Measurements from ENCODE around the gene KDM7A.
"Not testable (repeated sequence)": the region's sequence is repeated elsewhere in the genome, so short reads cannot be mapped to it uniquely, and the experiment has no call there.

Gene KDM7A, protein sequence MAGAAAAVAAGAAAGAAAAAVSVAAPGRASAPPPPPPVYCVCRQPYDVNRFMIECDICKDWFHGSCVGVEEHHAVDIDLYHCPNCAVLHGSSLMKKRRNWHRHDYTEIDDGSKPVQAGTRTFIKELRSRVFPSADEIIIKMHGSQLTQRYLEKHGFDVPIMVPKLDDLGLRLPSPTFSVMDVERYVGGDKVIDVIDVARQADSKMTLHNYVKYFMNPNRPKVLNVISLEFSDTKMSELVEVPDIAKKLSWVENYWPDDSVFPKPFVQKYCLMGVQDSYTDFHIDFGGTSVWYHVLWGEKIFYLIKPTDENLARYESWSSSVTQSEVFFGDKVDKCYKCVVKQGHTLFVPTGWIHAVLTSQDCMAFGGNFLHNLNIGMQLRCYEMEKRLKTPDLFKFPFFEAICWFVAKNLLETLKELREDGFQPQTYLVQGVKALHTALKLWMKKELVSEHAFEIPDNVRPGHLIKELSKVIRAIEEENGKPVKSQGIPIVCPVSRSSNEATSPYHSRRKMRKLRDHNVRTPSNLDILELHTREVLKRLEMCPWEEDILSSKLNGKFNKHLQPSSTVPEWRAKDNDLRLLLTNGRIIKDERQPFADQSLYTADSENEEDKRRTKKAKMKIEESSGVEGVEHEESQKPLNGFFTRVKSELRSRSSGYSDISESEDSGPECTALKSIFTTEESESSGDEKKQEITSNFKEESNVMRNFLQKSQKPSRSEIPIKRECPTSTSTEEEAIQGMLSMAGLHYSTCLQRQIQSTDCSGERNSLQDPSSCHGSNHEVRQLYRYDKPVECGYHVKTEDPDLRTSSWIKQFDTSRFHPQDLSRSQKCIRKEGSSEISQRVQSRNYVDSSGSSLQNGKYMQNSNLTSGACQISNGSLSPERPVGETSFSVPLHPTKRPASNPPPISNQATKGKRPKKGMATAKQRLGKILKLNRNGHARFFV

DNA sequence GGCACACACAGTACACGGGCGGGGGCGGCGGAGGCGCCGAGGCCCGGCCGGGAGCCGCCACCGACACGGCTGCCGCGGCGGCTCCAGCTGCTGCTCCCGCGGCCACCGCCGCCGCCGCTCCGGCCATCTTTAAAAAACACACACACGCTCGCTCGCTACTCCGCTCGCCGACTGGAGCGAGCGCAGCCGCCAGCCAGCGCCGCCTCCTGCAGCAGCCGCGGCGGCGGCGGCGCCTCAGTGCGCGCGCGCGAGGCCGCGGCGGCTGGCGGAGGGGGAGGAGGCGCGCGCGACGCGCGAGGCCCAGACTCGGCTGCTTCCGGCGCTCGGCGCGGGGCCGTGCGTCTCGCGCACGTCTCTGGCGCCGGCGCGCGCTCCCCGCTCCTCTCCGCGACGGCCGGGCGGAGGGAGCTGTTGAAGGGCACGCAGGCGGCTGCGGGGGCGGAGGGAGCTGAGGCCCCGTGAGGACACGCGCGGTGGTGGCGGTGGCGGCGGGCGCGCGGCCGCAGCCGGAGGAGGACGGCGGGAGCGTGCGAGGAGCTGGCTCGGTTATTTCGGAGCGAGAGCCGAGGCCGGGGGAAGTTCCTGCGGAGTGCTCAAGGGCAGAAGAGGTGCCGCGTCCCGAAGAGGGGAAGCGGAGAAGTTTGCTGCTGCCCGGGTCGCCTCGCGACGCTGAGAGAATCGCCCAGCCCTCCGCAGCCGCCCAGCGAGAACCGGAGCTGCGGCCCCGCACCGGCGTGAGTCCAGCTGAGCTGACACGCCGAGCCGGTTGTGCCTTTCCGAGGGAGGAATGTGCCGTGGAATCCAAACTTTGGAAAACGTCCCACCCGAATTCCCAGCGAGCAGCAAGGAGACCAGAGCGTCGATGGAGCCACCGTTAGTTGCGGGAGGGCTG is at the start of gene KDM7A:
Gene KDM7A, minus strand, starts transcription at position 173 of the 892 bp plus-strand sequence. Its CDS starts 46 bp downstream, at position 127.
- DNase-seq, result peak; percentile 86

DNA sequence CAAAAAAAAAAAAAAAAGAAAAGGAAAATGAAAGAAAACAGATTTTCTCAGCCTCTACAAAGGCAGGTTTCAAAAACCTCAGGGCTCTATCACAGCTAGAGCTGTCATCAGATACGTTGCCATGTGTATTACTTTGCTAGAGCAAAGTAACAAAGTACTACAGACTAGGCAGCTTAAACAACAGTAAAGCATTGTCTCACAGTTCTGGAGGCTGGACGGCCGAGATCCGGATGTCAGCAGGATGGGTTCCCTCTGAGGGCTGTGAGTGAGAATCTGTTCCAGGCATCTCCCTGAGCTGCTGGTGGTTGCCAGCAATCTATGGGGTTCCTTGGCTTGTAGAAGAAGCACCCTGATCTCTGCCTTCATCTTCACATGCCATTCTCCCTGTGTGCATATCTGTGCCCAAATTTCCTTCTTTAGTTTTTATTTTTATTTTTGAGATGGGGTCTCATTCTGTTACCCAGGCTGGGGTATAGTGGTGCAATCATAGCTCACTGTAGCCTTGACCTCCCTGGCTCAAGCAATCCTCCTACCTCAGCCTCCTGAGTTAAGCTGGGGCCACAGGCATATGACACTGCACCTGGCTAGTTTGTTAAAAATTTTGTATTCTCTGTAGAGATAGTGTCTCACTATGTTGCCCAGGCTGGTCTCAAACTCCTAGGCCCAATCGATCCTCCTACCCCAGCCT is 48.9 kb upstream of the KDM7A start:
- no peak for DNase-seq

DNA sequence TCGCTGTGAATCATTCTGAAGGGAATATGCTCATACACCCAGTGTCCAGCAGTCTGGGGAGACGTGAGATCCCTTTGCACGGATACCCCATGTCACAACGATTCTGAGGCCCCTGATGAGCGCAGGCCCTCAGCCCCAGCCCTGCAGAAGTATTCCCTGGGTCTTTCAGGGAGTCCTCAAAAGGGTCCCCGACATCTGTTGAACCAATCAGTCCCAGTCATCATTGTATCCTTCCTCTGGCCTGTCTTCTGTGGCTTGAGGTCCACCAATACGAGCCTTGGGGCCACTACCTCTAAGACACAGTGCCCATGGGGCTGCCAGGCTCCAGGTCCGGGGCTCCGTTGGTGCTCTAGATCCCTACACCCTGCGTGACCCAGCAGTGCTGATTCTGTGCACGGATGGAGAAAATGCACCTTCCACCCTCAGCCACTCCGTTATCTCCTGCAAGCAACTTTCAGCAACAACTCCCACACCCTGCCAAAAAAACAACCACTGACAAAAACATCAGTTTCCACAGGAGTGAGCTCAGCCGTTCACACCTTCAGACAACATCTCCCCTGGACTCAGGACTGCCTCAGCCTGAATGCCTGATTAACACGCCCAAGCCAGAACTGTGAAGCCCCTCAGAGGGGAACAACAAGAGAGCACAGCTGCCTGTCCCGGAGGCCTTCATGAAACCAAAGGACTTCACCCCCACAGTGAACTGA is 46.9 kb upstream of the KDM7A start:
- no peak for DNase-seq

DNA sequence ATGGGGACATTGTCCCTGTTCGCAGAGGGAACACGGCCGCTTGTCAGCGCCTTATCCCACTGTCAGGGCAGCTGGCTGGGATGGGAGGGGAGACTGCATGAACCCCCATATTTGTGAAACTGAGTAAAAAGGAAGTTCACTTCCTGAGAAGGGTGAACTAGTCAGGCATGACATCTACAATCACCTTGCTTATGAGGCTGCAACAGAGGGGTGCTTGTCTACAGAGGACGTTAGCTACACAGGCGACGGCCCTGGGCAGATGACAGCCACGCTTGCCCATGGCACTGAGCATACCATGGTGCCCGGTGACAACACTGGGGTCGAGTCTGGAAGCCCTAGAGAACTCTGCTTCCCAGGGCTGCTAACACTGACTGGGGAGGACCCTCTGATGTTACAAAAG is 46.0 kb upstream of the KDM7A start:
- DNase-seq, result no peak

DNA sequence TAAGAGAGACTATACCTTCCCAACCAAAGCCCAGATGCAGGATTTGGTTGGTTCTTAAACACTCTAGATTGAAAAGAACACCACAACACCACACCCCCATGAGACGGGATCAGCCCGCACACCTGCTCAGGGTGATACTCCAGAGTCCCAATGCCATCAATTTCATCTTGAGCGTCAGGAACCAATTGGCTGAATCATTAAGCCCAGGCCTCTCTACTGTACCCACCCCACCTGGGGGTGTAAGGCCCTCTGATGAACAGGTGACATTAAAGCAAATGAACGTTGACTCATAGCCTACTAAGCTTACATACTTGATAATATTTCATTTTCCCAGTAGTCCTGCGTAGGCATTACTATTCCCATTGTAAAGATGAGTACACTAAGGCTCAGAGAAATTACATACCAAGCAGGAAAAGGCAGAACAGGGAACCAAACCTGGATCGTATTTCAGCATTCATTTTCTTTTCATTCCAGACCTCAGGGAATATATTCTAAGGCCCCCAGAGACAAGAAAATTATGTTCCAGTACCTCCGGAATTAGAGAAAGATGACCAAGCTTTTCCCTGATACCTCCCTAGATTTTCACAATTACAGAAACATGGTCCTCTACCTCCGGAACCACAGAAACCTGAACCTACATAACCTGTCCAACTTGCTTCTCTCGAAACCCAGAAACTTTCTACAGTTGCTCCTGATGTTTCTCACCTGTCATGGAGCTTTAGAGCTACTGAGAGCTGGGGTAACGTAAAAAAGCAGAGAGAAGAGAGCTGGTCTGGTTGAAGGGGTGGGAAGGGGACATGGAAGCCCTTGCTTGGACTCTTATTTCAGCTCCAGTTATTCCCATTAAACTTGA is 43.1 kb upstream of the KDM7A start:
- DNase-seq, result no peak

DNA sequence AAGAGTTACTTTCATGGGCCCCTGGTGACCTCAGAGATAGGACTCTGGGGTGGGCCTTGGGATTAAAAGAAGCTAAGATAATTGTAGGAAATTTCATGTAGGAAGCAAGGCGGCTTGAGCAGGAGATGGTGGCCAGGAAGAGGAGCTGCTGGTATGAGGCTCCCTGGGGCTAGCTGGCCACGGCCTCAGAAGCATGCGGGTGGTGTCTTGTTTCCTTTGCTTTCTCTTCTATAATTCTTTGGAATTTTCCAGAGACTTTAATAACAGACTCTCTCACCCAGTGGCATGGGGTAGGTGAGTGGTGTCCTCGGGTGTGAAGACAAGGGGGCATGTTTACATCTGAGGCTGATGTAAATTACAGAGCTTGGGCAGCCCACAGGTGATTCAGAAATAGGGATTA is 41.9 kb upstream of the KDM7A start:
- no peak for DNase-seq

DNA sequence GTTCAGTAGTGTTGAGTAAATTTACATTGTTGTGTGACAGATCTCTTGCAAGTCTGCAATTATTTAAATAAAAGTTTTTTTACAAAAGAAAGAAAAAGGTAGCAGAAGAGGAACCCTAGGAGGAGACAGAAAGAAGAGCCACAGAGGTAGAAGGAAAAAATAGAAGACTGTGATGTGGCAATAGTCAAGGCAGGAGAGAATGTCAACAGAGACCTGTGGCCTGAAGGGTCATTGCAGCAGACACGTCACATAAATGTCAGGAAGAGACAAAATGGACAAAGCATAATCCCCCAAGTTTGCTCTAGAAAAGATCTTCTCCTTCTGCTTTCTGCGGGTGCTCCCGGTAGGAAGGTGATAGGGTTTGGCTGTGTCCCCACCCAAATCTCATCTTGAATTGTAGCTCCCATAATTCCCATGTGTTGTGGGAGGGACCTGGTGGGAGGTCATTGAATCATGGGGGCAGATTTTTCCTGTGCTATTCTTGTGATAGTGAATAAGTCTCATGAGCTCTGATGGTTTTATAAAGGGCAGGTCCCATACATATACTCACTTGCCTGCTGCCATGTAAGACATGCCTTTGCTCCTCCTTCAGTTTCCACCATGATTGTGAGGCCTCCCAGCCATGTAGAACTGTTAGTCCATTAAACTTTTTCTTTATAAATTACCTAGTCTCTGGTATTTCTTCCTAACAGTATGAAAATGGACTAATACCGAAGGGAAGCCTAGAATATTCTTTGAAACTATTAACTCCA is 41.1 kb upstream of the KDM7A start:
- DNase-seq, result no peak

DNA sequence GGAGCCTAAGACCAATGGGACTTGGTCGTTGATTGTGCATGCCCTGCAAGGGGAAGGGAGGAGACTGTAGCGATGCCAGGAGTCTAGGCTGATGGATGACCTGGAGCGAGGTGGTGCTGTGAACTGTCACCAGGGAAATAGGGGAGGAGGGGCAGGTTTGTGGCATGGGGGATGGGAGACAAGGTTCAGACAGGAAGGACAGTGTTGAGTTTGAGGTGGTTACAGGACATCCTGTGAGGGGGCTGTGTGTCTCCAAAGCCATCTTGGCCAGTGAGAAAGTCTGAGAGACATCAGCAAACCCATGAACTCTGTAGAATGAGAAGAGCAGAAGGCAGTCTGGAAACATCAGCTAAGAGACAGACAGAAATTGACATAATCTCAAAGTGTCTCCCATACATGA is 38.5 kb upstream of the KDM7A start:
- DNase-seq, result no peak

DNA sequence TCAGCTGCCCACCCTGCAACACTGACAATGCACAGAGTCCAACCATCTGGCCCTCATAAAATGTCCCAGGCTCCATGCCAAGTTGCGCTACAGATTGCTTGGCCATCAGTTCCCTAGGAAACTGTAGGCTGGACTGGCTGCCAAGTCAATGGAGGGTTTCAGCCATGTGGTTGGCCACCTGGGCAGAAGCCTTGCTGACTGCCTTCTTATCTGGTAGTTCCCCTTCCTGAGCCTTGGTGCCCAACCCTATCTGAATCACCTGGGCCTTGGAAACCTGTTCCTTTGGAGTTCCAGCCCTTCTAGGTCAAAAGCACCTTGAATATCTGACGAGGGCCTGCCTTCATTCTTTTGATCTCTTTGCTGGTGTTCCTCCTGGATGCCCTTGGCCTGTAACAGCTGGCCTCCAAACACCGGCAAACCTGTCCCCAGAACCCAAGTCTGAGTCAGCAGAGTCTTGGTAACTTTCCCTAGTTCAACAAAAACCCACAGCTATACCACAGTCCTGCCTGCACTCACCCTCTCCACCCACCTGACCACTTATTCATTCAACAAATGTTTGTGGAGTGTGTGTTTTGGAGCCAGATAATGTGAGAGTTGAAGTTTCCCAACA is 37.4 kb upstream of the KDM7A start:
- no peak for DNase-seq

DNA sequence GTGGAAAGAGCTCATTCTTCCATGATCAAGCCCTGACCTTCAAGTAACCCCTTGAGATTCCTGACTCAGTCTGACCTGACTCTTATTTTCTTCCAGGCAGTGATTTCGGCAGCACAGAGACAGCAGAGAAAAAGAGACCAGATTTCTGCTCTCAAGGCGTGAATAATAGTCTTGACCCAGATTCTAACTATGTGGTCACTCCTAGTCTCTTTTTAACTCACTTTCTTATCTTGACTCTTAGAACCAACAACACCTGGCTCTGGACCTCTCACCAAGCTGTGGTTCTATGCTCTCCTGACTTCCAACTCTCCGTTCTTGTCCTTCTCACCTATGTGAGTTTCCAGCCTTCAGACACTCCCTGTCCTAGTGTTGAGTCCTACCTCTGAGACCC is 36.9 kb upstream of the KDM7A start:
- DNase-seq, result no peak

DNA sequence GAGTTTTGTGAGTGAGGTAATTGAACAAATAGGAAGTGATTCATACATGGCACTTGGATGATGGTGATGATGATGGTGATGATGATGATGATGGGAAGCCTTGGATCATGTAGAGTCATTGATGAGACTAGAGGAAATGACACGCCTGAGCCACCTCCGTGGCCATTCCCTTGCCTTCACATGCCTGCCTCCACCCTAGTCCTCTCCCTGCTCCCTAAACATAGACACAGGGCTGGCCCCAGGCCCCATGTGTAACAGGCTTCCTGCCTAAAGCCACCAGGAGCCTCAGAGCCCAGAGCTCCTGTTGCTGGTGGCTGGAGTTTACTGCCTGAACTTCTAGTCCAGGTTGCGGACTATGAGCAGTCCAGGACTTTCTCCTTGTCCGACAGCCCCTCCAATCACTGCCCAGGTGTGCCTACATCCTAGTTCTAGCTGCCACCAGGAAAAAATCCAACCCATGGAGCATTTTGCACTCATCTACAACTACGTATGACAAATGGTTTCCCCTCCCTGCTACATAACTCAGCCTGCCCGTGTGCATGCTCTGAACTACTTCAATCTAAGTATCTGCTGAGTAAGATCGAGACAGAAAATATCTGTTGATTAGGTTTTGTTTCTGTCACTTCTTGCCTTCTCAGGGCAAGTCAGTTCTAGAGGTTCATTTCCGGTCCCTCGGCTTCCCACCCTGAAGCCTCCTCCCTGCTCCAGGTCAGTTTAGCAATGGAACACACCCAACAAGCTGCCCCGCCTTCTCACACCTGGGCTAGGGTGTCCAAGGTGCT is 35.5 kb upstream of the KDM7A start:
- no peak for DNase-seq

DNA sequence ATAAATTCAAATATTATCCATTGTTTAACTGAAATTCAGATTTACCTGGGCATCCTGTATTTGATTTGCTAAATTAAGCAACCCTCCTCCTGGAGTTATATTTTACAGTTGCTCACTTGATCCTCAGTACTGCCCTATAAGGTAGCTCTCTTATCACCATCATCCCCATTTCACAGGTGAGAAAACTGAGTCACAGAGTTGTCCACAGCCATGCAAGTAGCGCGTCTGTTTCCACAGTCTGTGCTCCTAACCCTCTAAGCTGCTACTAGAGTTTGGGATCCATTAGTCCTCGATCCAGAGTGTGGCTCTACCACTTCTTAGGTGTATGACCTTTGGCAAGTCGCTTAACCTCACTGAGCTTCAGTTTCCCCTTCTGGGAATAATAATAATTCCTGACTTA is 34.9 kb upstream of the KDM7A start:
- no peak for DNase-seq

DNA sequence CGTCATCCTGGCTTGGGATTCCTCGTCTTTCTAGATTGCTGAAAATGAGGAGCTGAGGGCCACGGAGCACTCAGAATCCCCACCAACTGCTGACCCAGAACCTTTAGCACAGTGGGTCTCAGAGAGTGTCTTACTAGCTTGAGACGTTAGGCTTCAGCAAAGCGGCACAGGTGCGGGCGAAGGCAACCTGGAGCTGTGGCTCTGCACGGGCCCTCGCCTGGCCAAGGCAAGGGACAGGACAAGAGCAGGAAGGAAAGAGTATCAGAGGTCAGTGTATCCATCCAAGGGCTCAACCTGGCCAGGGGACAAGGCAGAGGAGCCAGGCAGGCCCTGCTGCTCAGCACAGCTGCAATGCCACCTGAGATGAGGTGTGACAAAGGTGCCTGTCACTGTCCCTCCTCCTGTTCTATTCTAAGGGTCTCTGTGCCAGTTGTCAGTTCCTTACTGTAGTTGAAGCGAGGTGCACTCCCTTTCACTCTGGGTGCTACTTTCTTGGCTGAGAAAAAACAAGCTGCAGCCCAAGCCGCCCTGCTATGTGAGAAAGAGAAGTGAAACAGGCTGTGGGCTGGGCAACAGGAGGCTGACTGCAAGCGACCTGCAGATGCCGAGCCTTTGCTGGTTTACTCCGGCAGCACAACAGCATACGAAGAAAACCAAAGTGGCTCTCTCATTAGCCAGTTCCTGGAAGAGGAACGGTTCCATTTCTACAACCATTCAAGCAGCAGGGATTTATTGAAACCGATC is 33.3 kb upstream of the KDM7A start:
- DNase-seq, result peak; percentile 22

DNA sequence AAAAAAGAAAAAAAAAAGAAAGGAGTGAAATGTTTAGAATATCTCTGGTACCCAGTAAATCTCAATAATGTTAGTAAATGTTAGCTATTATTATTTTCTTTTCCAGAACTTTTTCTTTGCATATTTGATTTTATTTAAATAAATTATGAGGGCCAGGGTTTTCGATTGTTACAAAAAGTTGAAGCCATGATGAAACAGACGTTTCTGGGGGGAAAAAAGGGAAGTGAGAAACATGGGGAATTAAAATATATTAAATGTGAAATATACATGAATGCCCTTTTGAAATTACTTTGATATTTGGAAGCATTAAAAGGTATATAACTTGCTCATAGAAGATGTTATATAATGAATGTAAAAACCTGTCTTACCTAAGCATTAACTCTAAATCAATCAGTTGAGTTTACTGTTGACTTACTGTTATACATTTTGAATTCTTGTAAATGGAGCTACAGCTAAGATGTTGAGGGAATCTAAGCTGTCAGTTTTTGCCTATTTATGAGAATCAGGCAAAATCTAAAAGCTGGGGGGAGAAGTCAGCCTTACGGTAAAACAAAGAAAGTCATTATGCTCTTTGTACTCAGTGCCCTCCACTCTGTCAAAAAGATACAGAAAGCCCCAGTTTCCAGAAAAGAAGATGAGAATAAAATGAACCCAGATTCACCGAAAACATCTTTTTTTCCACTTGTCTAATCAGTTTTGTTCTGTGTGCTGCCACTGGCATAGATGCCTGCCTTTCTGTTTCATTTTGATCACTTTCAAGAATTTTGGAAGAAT is 30.0 kb upstream of the KDM7A start:
- no peak for DNase-seq

DNA sequence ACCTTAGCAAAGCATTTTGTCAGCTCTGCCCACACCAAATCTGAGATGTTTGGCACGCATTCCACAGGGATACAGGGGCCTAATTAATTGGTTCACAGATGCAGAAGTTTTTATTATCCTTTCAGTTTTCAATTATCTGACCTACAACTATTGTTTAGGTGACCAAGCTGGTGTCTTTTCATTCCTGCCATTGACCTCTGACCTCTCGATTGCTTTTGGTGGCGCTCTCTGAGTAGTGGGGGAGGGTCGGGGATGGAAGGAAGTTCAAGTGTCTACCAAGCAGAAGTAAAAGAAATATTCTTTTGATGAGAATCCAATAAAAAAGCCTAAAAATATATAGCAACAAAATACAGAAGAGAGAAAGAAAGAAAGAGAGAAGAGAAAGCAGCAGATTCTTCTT is 28.8 kb upstream of the KDM7A start:
- no peak for DNase-seq

DNA sequence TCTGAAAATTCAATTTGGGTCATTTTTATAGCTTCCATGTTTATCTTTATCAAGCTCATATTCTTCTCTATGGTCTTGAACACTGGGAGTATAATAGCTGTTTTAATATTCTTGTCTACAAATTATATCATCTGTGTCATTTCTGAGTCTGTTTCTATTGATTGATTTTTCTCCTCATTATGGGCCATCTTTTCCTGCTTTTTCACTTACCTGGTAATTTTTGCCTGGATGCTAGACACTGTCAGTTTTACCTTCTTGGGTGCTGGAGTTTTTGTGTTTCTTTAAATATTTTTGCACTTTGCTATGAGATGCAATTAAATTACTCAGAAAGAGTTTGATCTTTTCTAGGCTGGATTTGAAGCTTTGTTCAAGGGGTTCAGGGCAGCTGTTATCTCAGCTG is 26.8 kb upstream of the KDM7A start:
- no peak for DNase-seq

DNA sequence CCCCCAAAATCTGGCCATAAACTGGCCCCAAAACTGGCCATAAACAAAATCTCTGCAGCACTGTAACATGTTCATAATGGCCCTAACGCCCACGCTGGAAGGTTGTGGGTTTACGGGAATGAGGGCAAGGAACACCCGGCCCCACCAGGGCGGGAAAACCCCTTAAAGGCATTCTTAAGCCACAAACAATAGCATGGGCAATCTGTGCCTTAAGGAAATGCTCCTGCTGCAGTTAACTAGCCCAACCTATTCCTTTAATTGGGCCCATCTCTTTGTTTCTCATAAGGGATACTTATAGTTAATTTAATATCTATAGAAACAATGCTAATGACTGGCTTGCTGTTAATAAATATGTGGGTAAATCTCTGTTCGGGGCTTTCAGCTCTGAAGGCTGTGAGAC is 26.2 kb upstream of the KDM7A start:
- not testable (repeated sequence) for DNase-seq
